ENCODE measurements around the gene UTP4. TPM values are rescaled to one million over a fixed set of nuclear protein-coding genes. Genes with fewer than 3 reads are reported as not detected.
A peak's percentile ranks its signal among the peaks of the same experiment; 100 is the strongest.

The UTP4 gene
- total RNA-seq, 4 donors from 2014 or later, result 12.1 to 45.1 (median 31.4) TPM

DNA sequence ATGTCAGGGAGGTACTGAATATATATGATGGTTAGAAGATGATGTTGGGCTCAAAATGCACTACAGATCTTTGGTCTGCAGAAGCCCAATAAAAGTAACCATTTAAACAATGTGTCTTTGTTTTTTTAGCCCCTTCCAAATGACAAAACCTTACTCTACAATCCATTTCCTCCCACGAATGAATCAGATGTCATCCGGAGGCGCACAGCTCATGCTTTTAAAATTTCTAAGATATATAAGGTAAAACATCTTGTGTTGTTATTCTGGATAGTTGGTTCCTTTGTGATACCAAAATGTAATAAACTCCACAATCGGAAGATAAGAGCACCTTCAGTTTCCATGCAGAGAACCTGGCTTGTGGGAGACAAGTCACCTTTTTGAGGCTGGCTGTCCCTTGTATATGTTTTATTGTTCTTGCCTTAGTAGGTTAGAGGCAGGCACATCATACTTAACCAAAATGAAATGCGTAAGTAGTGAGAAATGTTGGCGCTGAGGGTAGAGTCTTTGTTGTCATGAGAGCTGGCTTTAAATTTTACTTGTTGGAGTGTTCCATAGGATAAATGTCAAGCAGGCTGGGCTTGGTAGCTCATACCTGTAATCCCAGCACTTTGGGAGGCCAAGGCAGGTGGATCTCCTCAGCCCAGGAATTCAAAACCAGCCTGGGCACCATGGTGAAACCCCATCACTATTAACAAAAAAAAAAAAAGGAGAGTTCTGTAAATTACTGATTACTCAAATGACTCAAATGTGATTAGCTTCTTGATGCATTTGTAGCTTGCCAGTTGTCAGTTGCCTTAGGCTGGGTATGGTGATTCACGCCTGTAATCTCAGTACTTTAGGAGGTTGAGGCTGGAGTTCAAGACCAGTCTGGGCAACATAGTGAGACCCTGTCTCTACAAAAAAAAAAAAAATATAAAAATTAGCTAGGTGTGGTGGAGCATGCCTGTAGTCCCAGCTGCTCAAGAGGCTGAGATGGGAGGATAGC is 34.8 kb downstream of the UTP4 start:
- H3K27me3 ChIP-seq, result no peaks in the 10 kb centered on the region
- H3K4me1 ChIP-seq, result peaks cover 6 to 9% of the 10 kb centered on the region in 2 donors
- intact Hi-C loops (cut with DNase I; ENCODE audit: low total_unique reads), result no loop called here
- H3K27ac ChIP-seq, result peak overlapping the region; percentile 60 to 72
- no peak overlapping the region for H3K4me3 ChIP-seq
- TF ChIP-seq POLR2A (IDR thresholded peaks at IDR 0.05), result no peak
- TF ChIP-seq, protein P1, sequence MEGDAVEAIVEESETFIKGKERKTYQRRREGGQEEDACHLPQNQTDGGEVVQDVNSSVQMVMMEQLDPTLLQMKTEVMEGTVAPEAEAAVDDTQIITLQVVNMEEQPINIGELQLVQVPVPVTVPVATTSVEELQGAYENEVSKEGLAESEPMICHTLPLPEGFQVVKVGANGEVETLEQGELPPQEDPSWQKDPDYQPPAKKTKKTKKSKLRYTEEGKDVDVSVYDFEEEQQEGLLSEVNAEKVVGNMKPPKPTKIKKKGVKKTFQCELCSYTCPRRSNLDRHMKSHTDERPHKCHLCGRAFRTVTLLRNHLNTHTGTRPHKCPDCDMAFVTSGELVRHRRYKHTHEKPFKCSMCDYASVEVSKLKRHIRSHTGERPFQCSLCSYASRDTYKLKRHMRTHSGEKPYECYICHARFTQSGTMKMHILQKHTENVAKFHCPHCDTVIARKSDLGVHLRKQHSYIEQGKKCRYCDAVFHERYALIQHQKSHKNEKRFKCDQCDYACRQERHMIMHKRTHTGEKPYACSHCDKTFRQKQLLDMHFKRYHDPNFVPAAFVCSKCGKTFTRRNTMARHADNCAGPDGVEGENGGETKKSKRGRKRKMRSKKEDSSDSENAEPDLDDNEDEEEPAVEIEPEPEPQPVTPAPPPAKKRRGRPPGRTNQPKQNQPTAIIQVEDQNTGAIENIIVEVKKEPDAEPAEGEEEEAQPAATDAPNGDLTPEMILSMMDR (IDR thresholded peaks at IDR 0.05), result no peak
- no peaks in the 10 kb centered on the region for H3K36me3 ChIP-seq
- no peaks in the 10 kb centered on the region for H3K9me3 ChIP-seq
- DNase-seq, result no peak

DNA sequence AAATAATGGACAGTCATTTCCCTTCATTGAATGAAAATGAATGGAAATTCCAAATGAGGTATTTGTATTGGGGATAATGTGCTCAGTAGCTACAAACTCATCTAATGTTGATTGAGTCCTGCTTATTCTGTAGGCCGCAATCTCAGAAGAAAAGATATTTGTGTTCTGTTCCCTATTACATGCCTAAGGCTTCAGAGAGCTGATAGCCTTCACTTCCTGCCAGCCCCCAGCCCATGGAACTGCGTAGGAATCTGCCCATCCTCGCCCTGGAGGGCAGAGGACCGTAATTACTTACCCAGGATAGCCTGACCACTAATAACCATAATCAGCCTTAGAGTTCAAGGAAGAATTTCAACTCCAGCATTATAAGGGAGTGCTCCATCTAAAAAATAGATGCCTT is 36.6 kb downstream of the UTP4 start:
- no peaks in the 10 kb centered on the region for H3K36me3 ChIP-seq
- no peak for TF ChIP-seq POLR2A (IDR thresholded peaks at IDR 0.05)
- TF ChIP-seq, protein P1 (IDR thresholded peaks at IDR 0.05), result no peak
- H3K27ac ChIP-seq, result peak overlapping the region; percentile 87 to 92

DNA sequence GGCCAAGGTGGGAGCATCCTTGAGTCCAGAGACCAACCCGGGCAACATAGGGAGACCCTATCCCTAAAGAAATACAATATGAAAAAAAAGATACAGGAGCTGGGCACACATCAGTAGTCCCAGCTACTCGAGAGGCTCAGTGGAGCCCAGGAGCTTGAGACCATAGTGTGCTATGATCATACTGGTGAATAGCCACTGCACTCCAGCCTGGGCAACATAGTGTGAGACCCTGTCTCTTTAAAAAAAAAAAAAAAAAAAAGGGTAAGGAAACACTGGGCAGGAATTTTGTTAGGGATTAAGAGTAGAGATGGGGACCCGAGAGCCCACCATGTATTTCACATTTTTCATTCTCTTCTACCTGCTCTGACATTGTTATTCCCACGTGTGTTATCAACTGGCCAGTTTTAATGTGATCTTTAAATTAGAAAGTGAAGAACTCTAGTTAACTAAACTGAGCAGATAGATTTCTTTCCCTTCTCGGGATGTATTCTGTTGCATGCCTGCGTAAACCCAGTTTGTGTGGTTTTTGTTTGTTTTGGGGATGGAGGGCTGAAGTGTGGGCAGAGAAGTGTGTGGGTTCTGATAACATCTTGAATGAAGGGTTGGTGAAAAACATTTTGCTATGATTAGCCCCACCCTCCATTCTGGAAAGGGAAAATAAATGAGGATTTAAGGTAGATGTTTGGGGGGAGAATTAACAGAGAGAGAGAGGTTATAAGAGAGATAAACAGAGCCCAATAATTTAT is 37.3 kb downstream of the UTP4 start:
- peak overlapping the region; percentile 87 to 92 for H3K27ac ChIP-seq
- H3K27me3 ChIP-seq, result no peaks in the 10 kb centered on the region
- intact Hi-C loops (cut with DNase I; ENCODE audit: low total_unique reads), result no loop called here
- TF ChIP-seq POLR2A (IDR thresholded peaks at IDR 0.05), result no peak
- TF ChIP-seq, protein P1 (IDR thresholded peaks at IDR 0.05), result no peak
- DNase-seq, result no peak
- no peaks in the 10 kb centered on the region for H3K9me3 ChIP-seq
- no peaks in the 10 kb centered on the region for H3K36me3 ChIP-seq
- no peak overlapping the region for H3K4me3 ChIP-seq
- H3K4me1 ChIP-seq, result peaks cover 9 to 22% of the 10 kb centered on the region in 2 donors

More for the DNA sequence above, 36.6 kb downstream of the UTP4 start:
- Histone ChIP-seq H3K27me3 (no peaks in the 10 kb centered on the region), H3K4me1 (peaks cover 9 to 17% of the 10 kb centered on the region in 2 donors), H3K4me3 (no peak overlapping the region), H3K9me3 (no peaks in the 10 kb centered on the region)
- intact Hi-C loops (cut with DNase I; ENCODE audit: low total_unique reads), result no loop called here
- DNase-seq, result no peak

GRCh38 chr16:69171325-69172084 is 39.1 kb downstream of the UTP4 start:
- intact Hi-C loops (cut with DNase I; ENCODE audit: low total_unique reads), result no loop called here
- Histone ChIP-seq H3K27me3 (no peaks in the 10 kb centered on the region), H3K4me3 (no peak overlapping the region), H3K27ac (peak overlapping the region; percentile 87 to 92), H3K36me3 (no peaks in the 10 kb centered on the region), H3K4me1 (peaks cover 0 to 18% of the 10 kb centered on the region in 2 donors), H3K9me3 (no peaks in the 10 kb centered on the region)
- DNase-seq, result no peak
- peak in 1 of 2 donors; percentile 9 for TF ChIP-seq POLR2A (IDR thresholded peaks at IDR 0.05)
- TF ChIP-seq, protein P1 (IDR thresholded peaks at IDR 0.05), result no peak
